Activated T-cell treated with anti-CD3 and anti-CD28 coated beads, Interleukin-2, amount 50 U/mL, for 72 hours (primary cell): ENCODE data around the gene KRTAP10-5. TPM values are rescaled to one million over a fixed set of nuclear protein-coding genes. Genes with fewer than 3 reads are reported as not detected.
"Not testable (repeated sequence)": the region's sequence is repeated elsewhere in the genome, so short reads cannot be mapped to it uniquely, and the experiment has no call there.

Experiments used
- ATAC-seq, 2 donors: fragments of 150-1000 bp; cut with Tn5 transposase; replicated peaks in 1 of 2; 2 replicates each; pipeline ENCODE4 v1.10.0; 2021; ENCODE audit warnings: moderate library complexity in 2 of 2, mild to moderate bottlenecking in 1 of 2
- DNase-seq, 2 donors: peaks; one replicate each; pipeline ENCODE4 v3.0.0; 2021 to 2022; ENCODE audit warnings: mixed read lengths in 1 of 2
- H3K27ac Mint-ChIP-seq: one replicate; pipeline ENCODE4 v1.8.0; 2022; ENCODE audit warnings: mild to moderate bottlenecking, moderate library complexity, mixed read lengths
- H3K27me3 Mint-ChIP-seq: one replicate; pipeline ENCODE4 v1.8.0; 2022; ENCODE audit warnings: low read depth, mixed read lengths
- H3K36me3 Mint-ChIP-seq, 2 donors: one replicate each; pipeline ENCODE4 v1.8.0; 2022; ENCODE audit warnings: mixed read lengths in 2 of 2, mild to moderate bottlenecking in 1 of 2; ENCODE audit not compliant: insufficient read depth in 2 of 2
- H3K4me1 Mint-ChIP-seq: one replicate; pipeline ENCODE4 v1.8.0; 2022; ENCODE audit warnings: low read depth, mixed read lengths
- H3K4me3 Mint-ChIP-seq, 2 donors: one replicate each; pipeline ENCODE4 v1.8.0; 2022; ENCODE audit warnings: mild to moderate bottlenecking in 2 of 2, mixed read lengths in 2 of 2, moderate library complexity in 2 of 2
- H3K9me3 Mint-ChIP-seq, 2 donors: one replicate each; pipeline ENCODE4 v1.8.0; 2022; ENCODE audit warnings: mixed read lengths in 2 of 2
- total RNA-seq, 2 donors: library from RNA; stranded (reverse); gene quantifications; one replicate each; pipeline ENCODE4 v1.2.3, GENCODE V29; 2022

Gene KRTAP10-5
- total RNA-seq, 2 donors from 2014 or later: not detected

GRCh38 chr21:44568667-44569556, 11.5 kb downstream of the KRTAP10-5 start:
- H3K36me3 Mint-ChIP-seq: no peaks in the 10 kb centered on the region
- H3K4me3 Mint-ChIP-seq: no peak overlapping the region
- DNase-seq: no peak
- no peak for ATAC-seq
- peaks cover 14% of the 10 kb centered on the region for H3K4me1 Mint-ChIP-seq
- no peaks in the 10 kb centered on the region for H3K27me3 Mint-ChIP-seq
- no peak overlapping the region for H3K27ac Mint-ChIP-seq
- H3K9me3 Mint-ChIP-seq: no peaks in the 10 kb centered on the region

GRCh38 chr21:44568261-44568660, 12.1 kb downstream of the KRTAP10-5 start:
- ATAC-seq: no peak
- Mint-ChIP-seq H3K9me3 (peaks cover 0 to 1% of the 10 kb centered on the region in 2 donors), H3K36me3 (no peaks in the 10 kb centered on the region), H3K4me1 (peaks cover 14% of the 10 kb centered on the region), H3K27me3 (no peaks in the 10 kb centered on the region), H3K27ac (no peak overlapping the region), H3K4me3 (no peak overlapping the region)
- DNase-seq: no peak

DNA sequence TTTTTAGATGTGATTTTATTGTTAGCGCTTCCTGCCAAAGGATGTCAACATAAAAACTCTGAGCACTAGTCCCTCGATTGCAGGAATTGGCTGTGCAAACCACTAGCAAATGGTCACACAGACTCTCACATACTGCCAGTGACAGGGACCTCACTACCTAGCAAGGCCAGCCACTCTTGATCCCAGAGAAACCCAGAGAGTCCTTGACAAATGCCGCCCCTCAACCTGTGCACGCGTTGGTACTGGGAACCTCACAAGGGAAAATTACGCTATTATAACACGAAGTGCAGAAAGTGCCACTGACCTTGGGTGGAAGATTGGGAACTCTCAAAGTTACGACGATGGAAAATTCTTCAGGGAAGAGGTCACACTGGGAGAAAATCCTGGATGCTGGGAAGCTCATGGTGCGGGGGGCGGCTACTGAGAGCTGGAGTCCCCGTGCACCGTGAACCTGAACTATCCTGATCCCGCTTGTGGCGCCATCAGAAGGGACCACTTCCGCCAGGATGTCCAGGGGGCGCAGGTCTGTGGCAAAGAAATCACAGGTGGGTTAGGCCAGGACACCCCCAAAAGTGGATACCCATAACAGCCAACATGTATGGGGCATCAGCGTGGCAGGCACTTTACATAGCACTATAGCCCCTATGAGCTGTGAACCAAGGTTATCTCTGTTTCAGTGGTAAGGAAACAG, 12.8 kb downstream of the KRTAP10-5 start:
- peaks cover 14% of the 10 kb centered on the region for H3K4me1 Mint-ChIP-seq
- peaks cover under 1 to 2% of the 10 kb centered on the region in 2 donors for H3K9me3 Mint-ChIP-seq
- DNase-seq (no peak), ATAC-seq (no peak)
- H3K4me3 Mint-ChIP-seq: no peak overlapping the region
- no peaks in the 10 kb centered on the region for H3K27me3 Mint-ChIP-seq
- H3K27ac Mint-ChIP-seq: no peak overlapping the region
- peaks cover 0 to 1% of the 10 kb centered on the region in 2 donors for H3K36me3 Mint-ChIP-seq

DNA sequence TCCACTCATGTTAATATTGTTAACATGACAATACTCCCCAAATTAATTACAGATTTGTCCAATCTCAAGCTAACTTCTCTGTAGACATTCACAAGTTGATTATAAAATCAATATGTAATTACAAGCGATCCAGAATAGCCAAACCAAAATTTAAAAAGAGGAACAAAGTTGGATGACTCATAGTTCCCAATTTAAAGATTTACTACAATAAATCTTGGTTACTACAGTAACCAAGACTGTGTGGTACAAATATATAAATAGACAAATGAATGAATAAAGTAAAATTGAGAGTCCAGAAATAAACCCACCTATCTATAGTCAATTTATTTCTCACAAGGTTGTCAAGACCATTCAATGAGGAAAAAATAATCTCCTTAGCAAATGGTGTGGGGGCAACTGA, 14.0 kb downstream of the KRTAP10-5 start:
- ATAC-seq (no peak), DNase-seq (no peak)
- Mint-ChIP-seq H3K27me3 (no peaks in the 10 kb centered on the region), H3K4me1 (peaks cover 14% of the 10 kb centered on the region), H3K9me3 (peaks cover 8% of the 10 kb centered on the region in 2 donors), H3K4me3 (no peak overlapping the region), H3K36me3 (peaks cover 0 to 4% of the 10 kb centered on the region in 2 donors), H3K27ac (no peak overlapping the region)

GRCh38 chr21:44564886-44565598, 15.4 kb downstream of the KRTAP10-5 start:
- peaks cover 3 to 9% of the 10 kb centered on the region in 2 donors for H3K36me3 Mint-ChIP-seq
- peak in 1 of 2 donors; percentile 45 for ATAC-seq
- peaks cover 14% of the 10 kb centered on the region for H3K4me1 Mint-ChIP-seq
- peak overlapping the region; percentile 2 to 81 for H3K4me3 Mint-ChIP-seq
- no peak for DNase-seq
- H3K27ac Mint-ChIP-seq: peak overlapping the region; percentile 52
- no peaks in the 10 kb centered on the region for H3K27me3 Mint-ChIP-seq
- peaks cover 12 to 18% of the 10 kb centered on the region in 2 donors for H3K9me3 Mint-ChIP-seq

DNA sequence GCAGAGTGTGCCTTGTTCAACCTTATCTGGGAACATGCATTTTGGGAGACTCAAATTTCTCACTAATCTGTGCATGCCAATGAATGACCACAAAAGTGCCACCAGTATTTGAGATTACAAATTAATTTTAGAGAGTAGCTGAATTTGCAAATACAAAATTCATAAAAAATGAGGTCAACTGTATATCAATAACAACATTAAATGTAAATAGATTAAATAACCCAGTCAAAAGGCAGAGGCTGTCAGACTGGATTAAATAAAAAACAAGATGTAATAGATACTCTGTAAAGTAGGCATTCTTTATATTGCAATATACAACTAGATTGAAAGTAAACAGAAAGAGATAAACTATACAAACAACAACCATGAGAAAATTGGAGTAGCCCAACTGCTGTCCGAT, 16.3 kb downstream of the KRTAP10-5 start:
- Mint-ChIP-seq H3K27ac (peak overlapping the region; percentile 28), H3K9me3 (peaks cover 12 to 18% of the 10 kb centered on the region in 2 donors), H3K36me3 (peaks cover 3 to 9% of the 10 kb centered on the region in 2 donors), H3K4me1 (peaks cover 14% of the 10 kb centered on the region), H3K27me3 (no peaks in the 10 kb centered on the region), H3K4me3 (no peak overlapping the region)
- DNase-seq (no peak), ATAC-seq (no peak)

DNA sequence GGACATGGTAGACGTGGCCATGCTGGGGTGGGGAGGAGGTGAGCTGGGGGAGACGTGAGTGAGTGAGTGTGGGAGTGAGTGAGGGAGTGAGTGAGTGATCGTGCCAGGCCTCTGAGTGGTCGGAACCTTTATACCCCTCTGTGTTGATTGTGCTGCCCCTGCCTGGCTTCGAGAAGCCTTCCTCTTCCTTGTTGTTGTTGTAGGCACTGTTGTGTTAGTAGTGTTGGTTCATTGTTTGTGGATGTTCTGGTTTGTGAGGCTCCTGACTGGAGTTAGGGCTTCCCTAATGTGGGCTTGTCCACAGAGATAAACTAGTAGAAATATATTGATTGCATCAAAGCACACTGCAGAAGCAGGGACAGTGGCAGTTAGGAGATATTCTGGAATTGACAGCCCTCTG, 21.7 kb downstream of the KRTAP10-5 start, which contains the start of gene KRTAP10-3:
Gene KRTAP10-3, minus strand, starts transcription at position 101 of the 400 bp plus-strand sequence. Its CDS starts 80 bp downstream, at position 21.
- Mint-ChIP-seq H3K27ac (no peak within 1 kb of the TSS), H3K9me3 (peaks cover 12 to 19% of the 10 kb centered on the region in 2 donors), H3K4me1 (no peaks in the 10 kb centered on the region), H3K27me3 (no peaks in the 10 kb centered on the region), H3K4me3 (no peak within 1 kb of the TSS), H3K36me3 (peaks cover 3 to 9% of the 10 kb centered on the region in 2 donors)
- ATAC-seq: no peak
- no peak for DNase-seq

- not testable (repeated sequence) for DNase-seq, ATAC-seq, H3K4me3 Mint-ChIP-seq, H3K27me3 Mint-ChIP-seq, H3K27ac Mint-ChIP-seq, H3K4me1 Mint-ChIP-seq, H3K36me3 Mint-ChIP-seq
- peaks cover 11 to 19% of the 10 kb centered on the region in 2 donors for H3K9me3 Mint-ChIP-seq
Observed at GRCh38 chr21:44558329-44558675, 22.1 kb downstream of the KRTAP10-5 start.

GRCh38 chr21:44557491-44558328, 22.7 kb downstream of the KRTAP10-5 start:
- peaks cover 3 to 11% of the 10 kb centered on the region in 2 donors for H3K36me3 Mint-ChIP-seq
- H3K27ac Mint-ChIP-seq: no peak overlapping the region
- ATAC-seq: no peak
- H3K4me1 Mint-ChIP-seq: no peaks in the 10 kb centered on the region
- no peaks in the 10 kb centered on the region for H3K27me3 Mint-ChIP-seq
- H3K9me3 Mint-ChIP-seq: peaks cover 10 to 19% of the 10 kb centered on the region in 2 donors
- no peak overlapping the region for H3K4me3 Mint-ChIP-seq
- DNase-seq: no peak

DNA sequence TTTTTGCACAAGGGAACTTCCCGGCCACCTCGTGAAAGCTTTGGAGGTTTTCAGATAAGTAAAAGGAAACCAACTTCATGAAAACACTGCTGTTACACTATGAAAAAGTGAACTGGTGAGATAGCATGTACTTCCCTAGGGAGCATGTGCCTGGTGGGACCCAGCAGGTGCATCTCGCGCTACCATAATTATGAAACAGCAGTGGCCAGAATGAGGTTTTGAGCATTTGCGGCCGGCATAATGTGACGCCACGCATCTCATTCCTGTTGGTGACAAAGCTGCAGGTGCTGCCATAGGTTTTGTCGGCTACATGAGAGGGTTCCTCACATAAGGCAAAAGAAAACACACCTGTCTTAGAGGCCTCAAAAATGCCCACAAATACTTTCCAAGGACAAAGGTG, 23.5 kb downstream of the KRTAP10-5 start:
- Mint-ChIP-seq H3K4me1 (no peaks in the 10 kb centered on the region), H3K9me3 (peaks cover 4 to 15% of the 10 kb centered on the region in 2 donors), H3K36me3 (peaks cover 3 to 9% of the 10 kb centered on the region in 2 donors), H3K27me3 (no peaks in the 10 kb centered on the region), H3K27ac (no peak overlapping the region), H3K4me3 (no peak overlapping the region)
- ATAC-seq (no peak), DNase-seq (no peak)

- H3K4me3 Mint-ChIP-seq: no peak overlapping the region
- H3K4me1 Mint-ChIP-seq: no peaks in the 10 kb centered on the region
- H3K27ac Mint-ChIP-seq: no peak overlapping the region
- no peaks in the 10 kb centered on the region for H3K27me3 Mint-ChIP-seq
- ATAC-seq (no peak), DNase-seq (no peak)
- H3K9me3 Mint-ChIP-seq: peaks cover 0 to 4% of the 10 kb centered on the region in 2 donors
- H3K36me3 Mint-ChIP-seq: peaks cover 0 to 7% of the 10 kb centered on the region in 2 donors
Observed at GRCh38 chr21:44555200-44555875, 25.1 kb downstream of the KRTAP10-5 start.

GRCh38 chr21:44552681-44553080, 27.7 kb downstream of the KRTAP10-5 start:
- Mint-ChIP-seq H3K27me3 (no peaks in the 10 kb centered on the region), H3K27ac (no peak overlapping the region), H3K4me1 (peaks cover 9% of the 10 kb centered on the region), H3K4me3 (no peak overlapping the region), H3K9me3 (peaks cover under 1 to 4% of the 10 kb centered on the region in 2 donors), H3K36me3 (peaks cover 2 to 8% of the 10 kb centered on the region in 2 donors)
- DNase-seq: no peak
- ATAC-seq: no peak
